GM21367 (cell line): ENCODE results near the gene PML.

ENCODE experiments used
- ATAC-seq: cut with Tn5 transposase; IDR thresholded peaks from one replicate; pipeline ENCODE4 v1.9.1; 2021; ENCODE audit not compliant: unreplicated experiment

The PML gene

GRCh38 chr15:74006774-74007639 lies 12.5 kb downstream of the PML start:
- no peak for ATAC-seq

DNA sequence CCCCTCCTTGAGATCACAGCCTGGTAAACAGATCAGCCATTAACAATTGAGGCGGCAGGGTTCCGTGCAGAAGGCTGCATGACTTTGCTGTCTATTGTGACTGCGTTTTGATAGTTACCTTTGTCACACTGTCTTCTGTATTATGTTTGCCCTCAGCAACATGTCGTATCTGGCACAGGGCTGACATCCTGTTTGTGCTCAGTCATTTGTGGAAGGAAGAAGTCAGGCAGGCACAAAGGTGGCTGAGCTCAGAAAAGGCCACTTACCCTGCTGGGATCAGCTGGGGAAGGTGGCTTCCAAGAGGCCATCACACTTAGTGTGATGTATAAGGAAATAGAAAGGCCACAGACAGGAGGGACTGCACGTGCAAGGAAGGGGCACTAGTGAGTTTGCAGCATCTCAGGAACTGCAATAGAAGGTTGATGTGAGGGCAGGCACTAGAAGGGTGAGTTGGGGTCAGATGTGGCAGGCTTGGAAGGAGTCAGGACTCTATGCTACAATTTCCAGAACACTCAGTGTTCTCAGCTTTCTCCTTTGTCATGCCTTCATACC lies 13.4 kb downstream of the PML start:
- no peak for ATAC-seq

GRCh38 chr15:74008901-74009300 lies 14.4 kb downstream of the PML start:
- ATAC-seq, result no peak

DNA sequence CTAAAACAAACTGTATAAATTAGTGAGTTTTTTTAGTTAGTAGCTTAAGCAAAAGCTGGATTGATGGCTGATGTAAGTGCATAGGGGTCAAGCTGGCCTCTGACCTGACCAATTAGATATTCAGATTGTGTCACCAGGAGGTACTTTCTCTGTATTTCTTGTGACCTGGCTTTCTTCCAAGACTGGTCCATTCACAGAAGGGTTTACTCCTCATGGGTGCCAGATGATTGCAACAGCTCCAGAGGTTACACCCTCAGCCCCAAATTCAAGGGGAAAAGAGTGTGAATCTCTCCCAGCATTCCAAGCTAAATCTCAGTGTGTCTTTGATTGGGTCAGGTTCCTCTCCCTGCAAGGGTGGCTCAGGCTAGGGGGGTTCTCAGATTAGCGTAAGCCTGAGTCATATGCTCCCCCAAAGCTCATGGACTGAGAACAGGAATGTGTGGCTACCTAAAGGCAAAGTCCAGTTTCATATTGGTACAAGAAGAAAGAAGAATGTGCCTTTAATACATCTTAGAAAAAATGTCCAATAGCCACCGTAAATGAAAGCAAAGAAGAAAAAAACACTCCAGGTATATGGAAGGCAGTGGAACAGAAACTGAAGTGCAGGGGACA lies 16.5 kb downstream of the PML start:
- ATAC-seq, result no peak

DNA sequence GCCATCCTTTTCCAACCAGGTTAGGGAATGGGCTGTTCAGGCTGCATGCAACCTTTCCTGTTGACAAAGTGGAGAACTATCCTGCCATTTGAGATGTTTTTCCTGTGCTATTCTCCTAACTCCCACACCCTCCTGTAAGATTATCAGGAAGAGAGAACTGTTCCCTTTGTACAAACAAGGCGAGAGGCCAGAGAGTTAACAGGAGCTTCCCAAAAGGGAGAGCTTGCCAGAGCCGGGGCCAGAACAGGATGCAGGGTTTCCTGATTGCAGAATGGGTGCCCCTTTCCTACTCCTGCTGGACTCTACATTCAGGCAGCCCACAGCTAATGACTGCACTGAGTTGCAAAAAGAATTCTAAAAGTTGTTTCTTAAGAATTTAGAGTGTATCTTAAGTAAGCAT lies 17.1 kb downstream of the PML start:
- no peak for ATAC-seq

DNA sequence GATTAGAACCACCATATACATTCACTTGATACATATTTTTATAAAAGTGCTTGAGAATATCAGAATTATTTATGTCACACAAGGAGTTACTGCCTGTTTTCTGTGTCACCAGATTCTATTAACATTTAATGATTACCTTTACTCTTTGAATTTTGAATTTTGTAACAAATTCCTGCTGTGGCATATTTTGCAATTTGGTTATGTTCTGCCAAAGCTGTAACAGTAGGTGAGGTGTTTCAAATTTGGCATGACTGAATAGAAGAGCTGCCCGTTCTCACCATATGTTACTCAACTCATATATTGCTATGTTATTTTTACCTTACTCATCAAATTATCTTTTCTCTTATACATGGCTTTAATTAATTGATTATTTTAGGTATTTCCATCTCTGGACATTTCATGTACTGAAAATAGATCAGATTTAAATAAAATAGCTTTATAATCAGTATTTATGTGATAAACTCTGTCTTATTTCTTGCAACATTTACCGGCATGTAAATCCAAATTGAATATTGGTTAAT lies 18.9 kb downstream of the PML start:
- ATAC-seq, result no peak

GRCh38 chr15:74019734-74020133 lies 25.2 kb downstream of the PML start:
- ATAC-seq, result no peak

DNA sequence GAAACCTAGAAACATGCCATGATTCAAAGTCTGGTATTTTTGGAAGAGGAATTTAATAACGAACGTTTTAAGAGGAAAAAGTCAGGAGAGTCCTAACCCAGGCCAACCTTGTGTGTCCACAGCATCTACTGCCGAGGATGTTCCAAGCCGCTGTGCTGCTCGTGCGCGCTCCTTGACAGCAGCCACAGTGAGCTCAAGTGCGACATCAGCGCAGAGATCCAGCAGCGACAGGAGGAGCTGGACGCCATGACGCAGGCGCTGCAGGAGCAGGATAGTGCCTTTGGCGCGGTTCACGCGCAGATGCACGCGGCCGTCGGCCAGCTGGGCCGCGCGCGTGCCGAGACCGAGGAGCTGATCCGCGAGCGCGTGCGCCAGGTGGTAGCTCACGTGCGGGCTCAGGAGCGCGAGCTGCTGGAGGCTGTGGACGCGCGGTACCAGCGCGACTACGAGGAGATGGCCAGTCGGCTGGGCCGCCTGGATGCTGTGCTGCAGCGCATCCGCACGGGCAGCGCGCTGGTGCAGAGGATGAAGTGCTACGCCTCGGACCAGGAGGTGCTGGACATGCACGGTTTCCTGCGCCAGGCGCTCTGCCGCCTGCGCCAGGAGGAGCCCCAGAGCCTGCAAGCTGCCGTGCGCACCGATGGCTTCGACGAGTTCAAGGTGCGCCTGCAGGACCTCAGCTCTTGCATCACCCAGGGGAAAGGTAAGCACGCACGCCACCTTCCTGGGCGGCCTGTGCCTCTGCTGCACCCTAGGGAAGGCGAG lies 28.4 kb downstream of the PML start:
- ATAC-seq, result no peak

- no peak for ATAC-seq
Observed at GRCh38 chr15:74024687-74025086, 30.2 kb downstream of the PML start.

- ATAC-seq, result no peak
Observed at GRCh38 chr15:74025436-74025835, 30.9 kb downstream of the PML start.

GRCh38 chr15:74027688-74028087 lies 33.2 kb downstream of the PML start:
- no peak for ATAC-seq

DNA sequence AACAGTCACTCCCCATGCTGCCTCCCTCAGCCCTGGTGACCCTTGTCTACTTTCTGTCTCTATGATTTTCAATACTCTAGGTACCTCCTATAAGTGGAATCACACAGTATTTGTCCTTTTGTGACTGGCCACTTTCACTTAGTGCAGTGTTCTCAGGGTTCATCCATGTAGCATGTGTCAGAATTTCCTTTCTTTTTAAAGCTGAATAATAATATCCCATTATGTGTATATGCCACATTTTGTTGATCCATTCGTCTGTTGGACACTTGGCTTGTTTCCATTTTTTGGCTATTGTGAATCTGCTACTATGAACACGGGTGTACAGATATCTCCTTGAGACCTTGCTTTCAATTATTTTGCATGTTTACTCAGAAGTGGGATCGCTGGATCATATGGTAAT lies 34.1 kb downstream of the PML start:
- ATAC-seq, result no peak

DNA sequence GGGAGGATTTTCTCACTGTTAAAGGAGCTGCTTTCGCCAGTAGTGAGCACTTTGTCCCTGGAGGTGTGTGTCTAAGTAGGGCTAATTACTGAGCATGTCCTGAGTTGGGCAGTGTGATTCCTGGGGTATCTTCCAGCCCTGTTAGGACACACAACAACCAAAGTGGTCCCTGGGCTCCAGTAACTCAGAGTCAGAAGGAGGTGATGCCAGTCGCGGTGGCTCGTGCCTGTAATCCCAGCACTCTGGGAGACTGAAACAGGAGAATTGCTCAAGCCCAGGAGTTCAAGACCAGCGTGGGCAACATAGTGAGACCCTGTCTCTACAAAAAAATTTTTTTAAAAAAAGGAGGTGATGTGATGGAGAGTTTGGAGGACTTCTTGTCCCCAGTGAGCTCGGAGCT lies 37.5 kb downstream of the PML start:
- no peak for ATAC-seq

- ATAC-seq, result no peak
Observed at GRCh38 chr15:74032606-74033561, 38.4 kb downstream of the PML start.

- ATAC-seq, result no peak
Observed at GRCh38 chr15:74034206-74034755, 39.8 kb downstream of the PML start.

- ATAC-seq, result no peak
Observed at GRCh38 chr15:74035121-74036017, 40.9 kb downstream of the PML start.

- no peak for ATAC-seq
Observed at GRCh38 chr15:74036271-74037170, 42.0 kb downstream of the PML start.
